ENCODE data around the gene CHD3. TPM values are rescaled to one million over a fixed set of nuclear protein-coding genes. Genes with fewer than 3 reads are reported as not detected.

CHD3 gene
- total and polyA plus RNA-seq, 4 donors, result 60.9 to 112 (median 76.5) TPM

DNA sequence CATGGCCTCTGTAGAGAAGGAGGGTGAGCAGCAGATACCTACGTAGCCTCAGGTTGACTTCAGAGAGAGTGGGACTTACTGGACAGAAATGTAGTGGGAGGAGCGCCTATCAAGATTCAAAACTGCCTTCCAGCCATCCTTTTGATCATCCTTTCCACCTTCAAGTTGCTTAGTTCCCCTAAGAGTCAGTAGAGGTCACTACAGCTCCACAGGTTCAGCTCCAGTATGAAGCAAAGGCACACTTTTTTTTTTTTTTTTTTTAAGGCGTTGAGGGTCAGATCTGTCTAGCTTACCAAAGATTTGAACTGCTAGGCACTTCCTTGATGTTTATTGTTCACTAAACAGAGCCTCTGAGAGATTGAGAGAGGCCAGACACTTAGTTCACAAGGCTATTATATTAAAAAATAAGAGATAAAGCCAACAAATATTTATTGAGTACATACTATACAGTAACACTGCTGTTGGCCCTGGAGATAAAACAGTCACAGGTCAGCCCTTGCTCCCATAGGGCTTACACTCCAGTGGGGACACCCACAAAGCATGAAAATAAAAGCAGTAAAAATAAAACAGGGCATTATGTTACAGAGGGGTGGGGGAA is 24.4 kb downstream of the CHD3 start:
- Histone ChIP-seq H3K36me3 (ENCODE audit: control insufficient read depth in 4 of 4, insufficient read depth in 4 of 4, low read length in 4 of 4) (peaks cover 0 to 40% (median 26%) of the 10 kb centered on the region in 4 donors), H3K27ac (ENCODE audit: low read depth in 1 of 2, low read length in 1 of 2) (no peak overlapping the region), H3K4me3 (no peak overlapping the region), H3K9me3 (ENCODE audit: control insufficient read depth in 4 of 4, insufficient read depth in 3 of 4, low read length in 3 of 4) (no peaks in the 10 kb centered on the region), H3K4me1 (ENCODE audit: control insufficient read depth in 5 of 5, insufficient read depth in 5 of 5, low read length in 5 of 5) (peaks cover 0 to 19% (median 6%) of the 10 kb centered on the region in 5 donors), H3K27me3 (ENCODE audit: control insufficient read depth in 3 of 3, insufficient read depth in 3 of 3, low read length in 2 of 3) (no peaks in the 10 kb centered on the region), H3K9ac (ENCODE audit: insufficient read depth in 1 of 2, low read length in 2 of 2) (no peak overlapping the region)
- TF ChIP-seq, protein P1, sequence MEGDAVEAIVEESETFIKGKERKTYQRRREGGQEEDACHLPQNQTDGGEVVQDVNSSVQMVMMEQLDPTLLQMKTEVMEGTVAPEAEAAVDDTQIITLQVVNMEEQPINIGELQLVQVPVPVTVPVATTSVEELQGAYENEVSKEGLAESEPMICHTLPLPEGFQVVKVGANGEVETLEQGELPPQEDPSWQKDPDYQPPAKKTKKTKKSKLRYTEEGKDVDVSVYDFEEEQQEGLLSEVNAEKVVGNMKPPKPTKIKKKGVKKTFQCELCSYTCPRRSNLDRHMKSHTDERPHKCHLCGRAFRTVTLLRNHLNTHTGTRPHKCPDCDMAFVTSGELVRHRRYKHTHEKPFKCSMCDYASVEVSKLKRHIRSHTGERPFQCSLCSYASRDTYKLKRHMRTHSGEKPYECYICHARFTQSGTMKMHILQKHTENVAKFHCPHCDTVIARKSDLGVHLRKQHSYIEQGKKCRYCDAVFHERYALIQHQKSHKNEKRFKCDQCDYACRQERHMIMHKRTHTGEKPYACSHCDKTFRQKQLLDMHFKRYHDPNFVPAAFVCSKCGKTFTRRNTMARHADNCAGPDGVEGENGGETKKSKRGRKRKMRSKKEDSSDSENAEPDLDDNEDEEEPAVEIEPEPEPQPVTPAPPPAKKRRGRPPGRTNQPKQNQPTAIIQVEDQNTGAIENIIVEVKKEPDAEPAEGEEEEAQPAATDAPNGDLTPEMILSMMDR (IDR thresholded peaks at IDR 0.05; ENCODE audit: control extremely low read depth, extremely low read depth), result peak; percentile 79
- 33 to 46% methylated on average over 3 of the region's 3 CpGs for WGBS, 2 donors
- no peak for ATAC-seq (ENCODE audit: insufficient read depth, low FRiP score)
- peak; percentile 46 to 81 (median 75) for DNase-seq

DNA sequence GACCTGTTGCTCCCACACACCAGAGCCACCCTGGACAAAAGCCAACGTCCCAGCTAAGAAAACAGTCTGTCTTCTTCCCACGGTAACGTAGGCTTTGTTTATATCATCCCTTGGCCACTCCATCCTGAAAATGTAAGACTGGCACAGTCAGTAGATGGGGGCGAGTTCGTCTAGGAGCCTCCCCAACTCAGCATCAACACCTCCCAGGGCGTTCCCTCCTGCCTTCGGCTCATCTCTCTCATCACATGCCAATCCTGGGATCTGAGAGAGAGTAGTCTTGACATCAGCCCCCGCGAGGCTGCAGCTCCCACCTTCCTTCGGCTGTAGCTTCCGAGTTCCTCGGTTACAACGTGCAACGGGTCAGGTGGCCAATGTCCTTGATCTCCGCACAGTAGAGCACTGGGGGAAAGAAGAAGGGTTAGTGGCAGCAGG is 26.6 kb downstream of the CHD3 start:
- Histone ChIP-seq H3K4me3 (peak overlapping the region; percentile 38), H3K27ac (ENCODE audit: low read depth in 1 of 2, low read length in 1 of 2) (peak overlapping the region; percentile 38 to 99), H3K9me3 (ENCODE audit: control insufficient read depth in 4 of 4, insufficient read depth in 3 of 4, low read length in 3 of 4) (no peaks in the 10 kb centered on the region), H3K4me1 (ENCODE audit: control insufficient read depth in 5 of 5, insufficient read depth in 5 of 5, low read length in 5 of 5) (peaks cover 0 to 19% (median 6%) of the 10 kb centered on the region in 5 donors), H3K27me3 (ENCODE audit: control insufficient read depth in 3 of 3, insufficient read depth in 3 of 3, low read length in 2 of 3) (no peaks in the 10 kb centered on the region), H3K36me3 (ENCODE audit: control insufficient read depth in 4 of 4, insufficient read depth in 4 of 4, low read length in 4 of 4) (peaks cover 0 to 21% (median 13%) of the 10 kb centered on the region in 4 donors), H3K9ac (ENCODE audit: insufficient read depth in 1 of 2, low read length in 2 of 2) (peak overlapping the region in 1 of 2 donors; percentile 45)
- ATAC-seq (ENCODE audit: insufficient read depth, low FRiP score) (peak; percentile 28), DNase-seq (no peak)
- WGBS, 2 donors, result 2% methylated on average over 14 to 15 of the region's 15 CpGs
- TF ChIP-seq, protein P1 (IDR thresholded peaks at IDR 0.05; ENCODE audit: control extremely low read depth, extremely low read depth), result no peak

- Histone ChIP-seq H3K9me3 (ENCODE audit: control insufficient read depth in 4 of 4, insufficient read depth in 3 of 4, low read length in 3 of 4) (no peaks in the 10 kb centered on the region), H3K4me3 (peak within 1 kb of the TSS; percentile 38), H3K27ac (ENCODE audit: low read depth in 1 of 2, low read length in 1 of 2) (peak within 1 kb of the TSS; percentile 73 to 99), H3K36me3 (ENCODE audit: control insufficient read depth in 4 of 4, insufficient read depth in 4 of 4, low read length in 4 of 4) (peaks cover 0 to 15% (median 9%) of the 10 kb centered on the region in 4 donors), H3K9ac (ENCODE audit: insufficient read depth in 1 of 2, low read length in 2 of 2) (peak within 1 kb of the TSS in 1 of 2 donors; percentile 45), H3K27me3 (ENCODE audit: control insufficient read depth in 3 of 3, insufficient read depth in 3 of 3, low read length in 2 of 3) (no peaks in the 10 kb centered on the region), H3K4me1 (ENCODE audit: control insufficient read depth in 5 of 5, insufficient read depth in 5 of 5, low read length in 5 of 5) (peaks cover 0 to 19% (median 6%) of the 10 kb centered on the region in 5 donors)
- TF ChIP-seq, protein P1 (IDR thresholded peaks at IDR 0.05; ENCODE audit: control extremely low read depth, extremely low read depth), result no peak
- DNase-seq (peak; percentile 99), ATAC-seq (ENCODE audit: insufficient read depth, low FRiP score) (peak; percentile 79)
- WGBS, 2 donors, result 1% methylated on average over 89 to 100 of the region's 100 CpGs
These were observed 27.2 kb downstream of the CHD3 start, which contains the start of gene RNF227 for GRCh38 chr17:7915611-7916384. RNF227 (minus strand) TSS chr17:7916289; CDS start chr17:7916195, 94 bp downstream.

Measured in lung (tissue), 12 donors.